ENCODE measurements around the gene CDC42EP2. TPM values are rescaled to one million over a fixed set of nuclear protein-coding genes. Genes with fewer than 3 reads are reported as not detected.

Gene CDC42EP2
- total and polyA plus RNA-seq, 3 donors from 2014 or later: 3.5 to 5.1 (median 4.4) TPM

DNA sequence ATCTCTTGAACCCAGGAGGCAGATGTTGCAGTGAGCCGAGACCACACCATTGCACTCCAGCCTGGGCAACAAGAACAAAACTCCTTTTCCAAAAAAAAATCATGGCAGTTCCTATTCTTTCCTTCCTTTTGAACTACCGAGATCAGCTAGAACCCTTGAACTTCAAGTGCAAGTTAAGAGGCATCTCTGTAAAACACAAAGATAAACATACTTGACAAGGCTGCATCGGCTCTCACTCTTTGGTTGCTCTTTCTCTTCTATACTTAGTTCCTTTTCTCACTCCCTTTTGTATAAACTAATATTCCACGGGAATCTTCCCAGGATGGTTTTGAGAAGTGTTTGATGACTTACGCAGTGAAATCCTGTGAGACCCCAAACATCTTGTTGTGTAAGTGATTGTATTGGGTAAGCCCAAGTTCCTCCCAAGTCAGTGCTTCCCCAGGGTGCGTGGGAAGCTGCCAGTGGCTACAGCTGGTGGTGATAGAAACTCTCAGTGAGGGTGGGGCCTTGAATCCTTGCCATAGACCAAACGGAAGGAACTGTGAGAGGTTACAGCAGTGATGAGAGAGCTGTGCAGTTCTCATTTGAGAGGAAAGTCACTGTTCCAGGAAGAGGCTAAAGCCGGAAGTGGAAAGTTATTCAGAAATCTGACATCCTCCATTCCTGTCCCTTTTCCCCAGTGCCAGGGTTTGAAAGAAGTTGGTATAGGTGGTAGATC, 24.1 kb upstream of the CDC42EP2 start:
- H3K9me3 ChIP-seq: no peaks in the 10 kb centered on the region
- TF ChIP-seq CTCF (IDR thresholded peaks at IDR 0.05) (no peak), POLR2A (IDR thresholded peaks at IDR 0.05) (no peak)
- H3K4me1 ChIP-seq: peaks cover 35% of the 10 kb centered on the region
- H3K27ac ChIP-seq: peak overlapping the region; percentile 37 to 78
- 38 to 41% methylated on average over 8 of the region's 8 CpGs for WGBS, 2 donors
- no peaks in the 10 kb centered on the region for H3K36me3 ChIP-seq (ENCODE audit: low read depth, missing control alignments)
- no peaks in the 10 kb centered on the region for H3K27me3 ChIP-seq
- intact Hi-C loops (cut with DNase I; ENCODE audit: low total_unique reads): no loop called here
- H3K4me3 ChIP-seq: no peak overlapping the region
- peak; percentile 87 for DNase-seq

DNA sequence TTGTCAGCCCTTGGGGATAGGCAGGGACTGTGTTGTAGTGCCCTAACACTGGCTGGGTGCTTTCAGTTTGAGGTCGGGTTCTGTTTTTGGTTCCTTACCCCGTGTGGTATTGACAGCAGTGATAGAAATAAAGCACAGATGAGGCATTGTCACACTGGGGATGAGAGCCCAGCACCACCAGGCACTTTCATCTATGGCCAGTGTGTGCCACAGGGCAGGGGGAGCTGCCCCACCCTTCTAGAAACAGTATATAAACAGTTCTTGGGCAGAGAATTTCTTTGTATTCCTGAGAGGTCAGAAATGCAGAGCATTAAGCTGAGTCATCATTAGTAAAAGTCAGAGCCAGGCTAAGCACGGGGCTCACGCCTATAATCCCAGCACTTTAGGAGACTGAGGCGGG, 23.1 kb upstream of the CDC42EP2 start:
- DNase-seq: no peak
- H3K9me3 ChIP-seq: no peaks in the 10 kb centered on the region
- peak overlapping the region; percentile 37 to 78 for H3K27ac ChIP-seq
- TF ChIP-seq POLR2A (IDR thresholded peaks at IDR 0.05): no peak
- no peak for TF ChIP-seq CTCF (IDR thresholded peaks at IDR 0.05)
- H3K4me3 ChIP-seq: no peak overlapping the region
- H3K27me3 ChIP-seq: no peaks in the 10 kb centered on the region
- 72 to 73% methylated on average over 5 of the region's 5 CpGs for WGBS, 2 donors
- H3K36me3 ChIP-seq (ENCODE audit: low read depth, missing control alignments): no peaks in the 10 kb centered on the region
- H3K4me1 ChIP-seq: peaks cover 40% of the 10 kb centered on the region
- intact Hi-C loops (cut with DNase I; ENCODE audit: low total_unique reads): no loop called here

DNA sequence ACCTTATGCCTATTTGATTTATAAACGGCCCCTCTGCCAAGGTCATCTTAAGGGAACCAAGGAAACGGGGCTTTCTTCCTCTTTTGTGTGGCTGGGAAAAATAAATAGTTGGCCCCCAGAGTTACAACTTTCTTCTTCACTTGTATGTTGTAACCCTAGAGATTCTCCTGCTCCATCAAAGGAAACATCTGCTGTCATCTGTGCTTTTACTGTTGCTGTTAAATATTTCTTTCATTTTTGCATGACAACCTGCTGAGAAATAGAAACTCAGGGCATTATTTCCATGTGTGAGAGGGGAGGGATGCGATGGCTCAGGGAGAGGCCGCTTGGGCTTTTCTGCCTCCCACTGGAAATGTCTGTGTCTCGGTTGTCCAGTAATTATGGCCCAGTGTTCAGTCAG, 21.8 kb upstream of the CDC42EP2 start:
- no peak for DNase-seq
- Histone ChIP-seq H3K4me3 (no peak overlapping the region), H3K27me3 (no peaks in the 10 kb centered on the region), H3K9me3 (no peaks in the 10 kb centered on the region), H3K36me3 (ENCODE audit: low read depth, missing control alignments) (no peaks in the 10 kb centered on the region), H3K4me1 (peaks cover 50% of the 10 kb centered on the region), H3K27ac (peak overlapping the region in 1 of 2 donors; percentile 23)
- TF ChIP-seq CTCF (IDR thresholded peaks at IDR 0.05) (no peak), POLR2A (IDR thresholded peaks at IDR 0.05) (no peak)
- WGBS, 2 donors: 72 to 77% methylated on average over 5 of the region's 5 CpGs
- intact Hi-C loops (cut with DNase I; ENCODE audit: low total_unique reads): no loop called here

DNA sequence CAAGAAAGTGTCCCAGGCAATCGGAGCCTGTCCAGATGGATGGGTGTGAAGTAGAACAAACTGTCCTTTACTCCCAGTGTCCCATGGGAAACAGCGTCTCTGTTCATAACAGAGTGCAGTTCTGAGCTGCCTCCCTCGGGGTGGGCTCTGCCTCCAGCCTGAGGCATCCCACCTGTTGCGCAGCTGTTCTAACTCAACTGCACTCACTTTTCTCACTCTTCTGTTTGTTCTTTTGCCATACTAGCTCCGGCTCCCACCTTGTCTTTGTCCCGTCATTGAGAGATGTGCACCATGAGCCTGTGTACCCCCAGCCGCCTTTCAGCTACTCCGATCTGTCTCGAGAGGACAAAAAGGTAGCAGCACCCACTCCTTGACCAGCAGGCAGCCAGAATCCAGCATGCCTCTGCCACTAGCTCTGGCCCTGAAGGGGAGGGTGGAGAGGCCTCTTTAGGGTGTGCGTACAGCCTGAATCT, 20.7 kb upstream of the CDC42EP2 start:
- peaks cover 55% of the 10 kb centered on the region for H3K4me1 ChIP-seq
- peak overlapping the region in 1 of 2 donors; percentile 56 for H3K27ac ChIP-seq
- TF ChIP-seq CTCF (IDR thresholded peaks at IDR 0.05) (no peak), POLR2A (IDR thresholded peaks at IDR 0.05) (no peak)
- H3K9me3 ChIP-seq: no peaks in the 10 kb centered on the region
- H3K4me3 ChIP-seq: no peak overlapping the region
- 42 to 62% methylated on average over 10 of the region's 10 CpGs for WGBS, 2 donors
- DNase-seq: peak; percentile 47
- no peaks in the 10 kb centered on the region for H3K36me3 ChIP-seq (ENCODE audit: low read depth, missing control alignments)
- H3K27me3 ChIP-seq: no peaks in the 10 kb centered on the region
- intact Hi-C loops (cut with DNase I; ENCODE audit: low total_unique reads): no loop called here

DNA sequence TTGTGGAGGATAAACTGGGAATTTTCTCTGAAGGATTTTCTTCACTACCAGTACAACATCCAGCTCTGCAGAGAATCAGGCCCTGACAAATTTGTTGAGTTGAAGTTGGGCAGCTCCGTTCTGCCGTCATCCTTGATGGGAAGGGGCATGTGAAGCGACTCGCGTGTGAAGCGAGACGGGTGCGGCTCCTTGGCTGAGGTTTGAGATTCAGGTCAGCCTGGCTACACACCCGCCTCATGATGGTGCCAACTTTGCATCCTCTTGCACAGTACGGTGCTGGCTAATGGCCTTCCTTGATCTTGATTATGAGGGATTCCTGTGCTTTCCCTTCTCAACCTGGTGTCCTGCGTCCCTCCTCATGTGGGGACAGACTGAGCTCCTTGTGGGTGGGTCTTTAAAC, 19.7 kb upstream of the CDC42EP2 start:
- no peak for DNase-seq
- no peak for TF ChIP-seq CTCF (IDR thresholded peaks at IDR 0.05)
- no peak for TF ChIP-seq POLR2A (IDR thresholded peaks at IDR 0.05)
- Histone ChIP-seq H3K4me1 (peaks cover 57% of the 10 kb centered on the region), H3K9me3 (no peaks in the 10 kb centered on the region), H3K27ac (peak overlapping the region; percentile 28 to 56), H3K4me3 (no peak overlapping the region), H3K27me3 (no peaks in the 10 kb centered on the region), H3K36me3 (ENCODE audit: low read depth, missing control alignments) (no peaks in the 10 kb centered on the region)
- 69 to 75% methylated on average over 11 of the region's 11 CpGs for WGBS, 2 donors
- intact Hi-C loops (cut with DNase I; ENCODE audit: low total_unique reads): no loop called here

Measured in testis (tissue), 3 donors.